Dermis microvascular lymphatic vessel endothelial cell (primary cell): Measurements from ENCODE around the gene KIF18A. TPM values are rescaled to one million over a fixed set of nuclear protein-coding genes. Genes with fewer than 3 reads are reported as not detected.
"Not testable (repeated sequence)": the region's sequence is repeated elsewhere in the genome, so short reads cannot be mapped to it uniquely, and the experiment has no call there.

Experiments
- DNase-seq, 2 donors: peaks; one replicate each; pipeline versions ENCODE4 v3.0.0 to v3.0.0-alpha.2; 2010; ENCODE audit warnings: low read depth in 2 of 2
- total RNA-seq: library from RNA; depleted of rRNA; stranded (reverse); fragments of >200 nt; gene quantifications from 2 replicates; pipeline ENCODE4 v1.2.1, GENCODE V29; 2014

Gene KIF18A
- 3.2 and 8.7 TPM in 2 replicates for total RNA-seq

GRCh38 chr11:28107750-28108618 lies at the start of gene KIF18A, which contains the start of gene METTL15:
TSS of gene KIF18A (minus strand) at chr11:28108156. CDS start at chr11:28097947, 10,209 bp downstream.
TSS of gene METTL15 (plus strand) at chr11:28108388. CDS start at chr11:28113335, 4,947 bp downstream.
- DNase-seq: peak; percentile 98 to 99

- no peak for DNase-seq
These were observed 45.6 kb upstream of the KIF18A start for GRCh38 chr11:28153586-28153985.

- DNase-seq: no peak
These were observed 44.8 kb upstream of the KIF18A start for GRCh38 chr11:28152743-28153142.

- peak in 1 of 2 donors; percentile 84 for DNase-seq
These were observed 38.3 kb upstream of the KIF18A start for GRCh38 chr11:28146123-28146751.

- no peak for DNase-seq
These were observed 36.9 kb upstream of the KIF18A start for GRCh38 chr11:28144808-28145207.

- no peak for DNase-seq
These were observed 34.8 kb upstream of the KIF18A start for GRCh38 chr11:28142724-28143123.

- DNase-seq: no peak
These were observed 32.9 kb upstream of the KIF18A start for GRCh38 chr11:28140689-28141455.

GRCh38 chr11:28139841-28140415 lies 32.0 kb upstream of the KIF18A start:
- no peak for DNase-seq

- no peak for DNase-seq
These were observed 29.9 kb upstream of the KIF18A start for GRCh38 chr11:28137832-28138231.

GRCh38 chr11:28137366-28137765 lies 29.4 kb upstream of the KIF18A start:
- DNase-seq: no peak

- DNase-seq: not testable (repeated sequence)
These were observed 28.2 kb upstream of the KIF18A start for GRCh38 chr11:28136157-28136556.

- no peak for DNase-seq
These were observed 25.2 kb upstream of the KIF18A start for GRCh38 chr11:28133146-28133545.

GRCh38 chr11:28132548-28132947 lies 24.6 kb upstream of the KIF18A start:
- no peak for DNase-seq

GRCh38 chr11:28123151-28123581 lies 15.2 kb upstream of the KIF18A start:
- peak in 1 of 2 donors; percentile 35 for DNase-seq

- no peak for DNase-seq
These were observed 9.8 kb upstream of the KIF18A start for GRCh38 chr11:28117712-28118111.

- DNase-seq: peak in 1 of 2 donors; percentile 25
These were observed 6.8 kb upstream of the KIF18A start for GRCh38 chr11:28114731-28115130.

- no peak for DNase-seq
These were observed 6.2 kb upstream of the KIF18A start for GRCh38 chr11:28114116-28114515.

GRCh38 chr11:28110821-28111200 lies 2.9 kb upstream of the KIF18A start:
- DNase-seq: peak in 1 of 2 donors; percentile 41

- peak; percentile 49 to 79 for DNase-seq
These were observed 2.3 kb upstream of the KIF18A start for GRCh38 chr11:28110108-28110820.

- peak in 1 of 2 donors; percentile 21 for DNase-seq
These were observed 1.0 kb upstream of the KIF18A start for GRCh38 chr11:28108958-28109357.
